ENCODE measurements around the gene UBA52. TPM values are rescaled to one million over a fixed set of nuclear protein-coding genes. Genes with fewer than 3 reads are reported as not detected.

UBA52 gene
- total and polyA plus RNA-seq, 4 experiments from 2014 or later, result 1,135 to 1,978 (median 1,827) TPM

GRCh38 chr19:18601875-18602274 is 30.2 kb downstream of the UBA52 start:
- H3K4me3 Mint-ChIP-seq, result no peak overlapping the region
- Histone ChIP-seq H3K4me1 (ENCODE audit: insufficient read depth, low read length) (no peaks in the 10 kb centered on the region), H3K4me3 (ENCODE audit: low read length in 2 of 2) (no peak overlapping the region), H3K27ac (ENCODE audit: low read depth, low read length) (no peak overlapping the region), H3K36me3 (ENCODE audit: insufficient read depth, low read length) (no peaks in the 10 kb centered on the region), H3K9me3 (ENCODE audit: control insufficient read depth in 1 of 2, low read length in 2 of 2) (no peaks in the 10 kb centered on the region), H3K27me3 (ENCODE audit: insufficient read depth, low read length) (peaks cover 24% of the 10 kb centered on the region)
- DNase-seq, result no peak
- no peak overlapping the region for H3K27ac Mint-ChIP-seq
- peaks cover 22 to 25% of the 10 kb centered on the region in 2 donors for H3K27me3 Mint-ChIP-seq
- H3K36me3 Mint-ChIP-seq, result no peaks in the 10 kb centered on the region
- ChIA-PET CTCF (ENCODE audit: partially characterized antibody) (interaction anchor here (1.3 kb wide), 1 partner anchor 13 kb away, joined by 3 read pairs; the partner anchor contains the start of gene REX1BD), POLR2A (ENCODE audit: partially characterized antibody) (no interaction called here)
- intact Hi-C loops (cut with micrococcal nuclease), result no loop called here
- H3K9me3 Mint-ChIP-seq, result peaks cover 0 to 2% (median 0%) of the 10 kb centered on the region in 8 donors
- peaks cover 5 to 18% (median 11%) of the 10 kb centered on the region in 4 donors for H3K4me1 Mint-ChIP-seq

- peaks cover 30 to 32% of the 10 kb centered on the region in 2 donors for H3K27me3 Mint-ChIP-seq
- H3K27ac Mint-ChIP-seq, result peak overlapping the region in 1 of 7 donors; percentile 13
- intact Hi-C loops (cut with micrococcal nuclease), result no loop called here
- peak in 1 of 5 donors; percentile 61 for DNase-seq
- no peaks in the 10 kb centered on the region for H3K9me3 ChIP-seq (ENCODE audit: control insufficient read depth in 1 of 2, low read length in 2 of 2)
- H3K27ac ChIP-seq (ENCODE audit: low read depth, low read length), result no peak overlapping the region
- H3K36me3 Mint-ChIP-seq, result no peaks in the 10 kb centered on the region
- ChIA-PET CTCF (ENCODE audit: partially characterized antibody) (interaction anchor here (1.3 kb wide), 1 partner anchor 15 kb away, joined by 3 read pairs; the partner anchor contains the start of gene REX1BD), POLR2A (ENCODE audit: partially characterized antibody) (no interaction called here)
- peak overlapping the region in 2 of 8 donors; percentile 31 to 63 for H3K4me3 Mint-ChIP-seq
- no peaks in the 10 kb centered on the region for H3K4me1 ChIP-seq (ENCODE audit: insufficient read depth, low read length)
- H3K9me3 Mint-ChIP-seq, result peaks cover 0 to 2% (median 0%) of the 10 kb centered on the region in 8 donors
- peaks cover 6 to 23% (median 15%) of the 10 kb centered on the region in 4 donors for H3K4me1 Mint-ChIP-seq
- peaks cover 32% of the 10 kb centered on the region for H3K27me3 ChIP-seq (ENCODE audit: insufficient read depth, low read length)
- no peaks in the 10 kb centered on the region for H3K36me3 ChIP-seq (ENCODE audit: insufficient read depth, low read length)
- H3K4me3 ChIP-seq (ENCODE audit: low read length in 2 of 2), result no peak overlapping the region
These were observed 31.7 kb downstream of the UBA52 start for GRCh38 chr19:18603255-18603957.

DNA sequence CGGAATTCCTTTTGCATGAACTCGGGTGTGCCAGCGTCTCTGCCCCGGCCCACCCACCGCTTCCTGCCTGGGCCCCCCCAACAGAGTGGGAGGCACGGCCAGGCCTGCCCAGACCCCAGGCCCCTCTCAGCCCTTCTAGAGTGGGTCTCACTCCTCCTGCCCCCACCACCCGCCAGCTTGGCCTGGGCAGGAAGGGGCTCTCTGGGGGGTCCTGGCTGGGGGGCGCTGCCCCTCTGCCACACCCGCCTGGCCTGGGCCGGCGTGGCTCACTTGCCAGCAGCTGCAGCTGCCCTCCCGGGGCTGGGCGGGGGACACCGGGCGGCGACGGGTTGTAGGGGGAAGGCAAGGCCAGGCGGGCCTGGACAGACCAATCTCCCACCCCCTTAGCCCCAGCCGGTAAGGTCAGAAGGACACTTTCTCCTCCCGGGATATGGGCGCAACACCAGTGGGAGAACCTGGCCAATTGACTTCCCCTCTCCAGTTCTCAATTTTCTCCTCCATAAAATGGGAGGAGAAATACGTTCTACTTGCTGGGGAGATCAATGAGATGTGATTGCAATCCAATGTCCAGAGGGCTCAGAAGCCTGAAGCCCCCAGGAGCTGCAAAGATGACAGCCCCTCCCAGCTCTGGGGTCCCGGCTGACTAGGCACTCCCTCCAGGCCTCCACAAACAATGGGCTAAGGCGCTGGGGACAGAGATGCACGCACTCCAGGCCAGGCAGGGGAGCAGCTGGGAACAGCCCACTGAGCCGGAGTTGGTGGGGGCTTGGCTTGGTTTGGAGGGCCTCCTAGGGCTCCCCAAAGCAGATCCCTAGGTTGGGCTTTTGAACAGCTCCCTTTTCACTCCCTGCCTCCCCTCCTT is 32.5 kb downstream of the UBA52 start:
- Mint-ChIP-seq H3K27me3 (peaks cover 38 to 40% of the 10 kb centered on the region in 2 donors), H3K4me3 (no peak overlapping the region), H3K27ac (no peak overlapping the region), H3K4me1 (peaks cover 7 to 31% (median 18%) of the 10 kb centered on the region in 4 donors), H3K9me3 (peaks cover 0 to 2% (median 0%) of the 10 kb centered on the region in 8 donors), H3K36me3 (no peaks in the 10 kb centered on the region)
- DNase-seq, result no peak
- no peak overlapping the region for H3K4me3 ChIP-seq (ENCODE audit: low read length in 2 of 2)
- H3K4me1 ChIP-seq (ENCODE audit: insufficient read depth, low read length), result no peaks in the 10 kb centered on the region
- POLR2A ChIA-PET (ENCODE audit: partially characterized antibody), result interaction anchor here (1.4 kb wide), 1 partner anchor 9 kb away, joined by 3 read pairs; the partner anchor contains the start of gene TMEM59L
- no peaks in the 10 kb centered on the region for H3K9me3 ChIP-seq (ENCODE audit: control insufficient read depth in 1 of 2, low read length in 2 of 2)
- peaks cover 39% of the 10 kb centered on the region for H3K27me3 ChIP-seq (ENCODE audit: insufficient read depth, low read length)
- H3K27ac ChIP-seq (ENCODE audit: low read depth, low read length), result no peak overlapping the region
- intact Hi-C loops (cut with micrococcal nuclease), result no loop called here
- CTCF ChIA-PET (ENCODE audit: partially characterized antibody), result no interaction called here
- no peaks in the 10 kb centered on the region for H3K36me3 ChIP-seq (ENCODE audit: insufficient read depth, low read length)

DNA sequence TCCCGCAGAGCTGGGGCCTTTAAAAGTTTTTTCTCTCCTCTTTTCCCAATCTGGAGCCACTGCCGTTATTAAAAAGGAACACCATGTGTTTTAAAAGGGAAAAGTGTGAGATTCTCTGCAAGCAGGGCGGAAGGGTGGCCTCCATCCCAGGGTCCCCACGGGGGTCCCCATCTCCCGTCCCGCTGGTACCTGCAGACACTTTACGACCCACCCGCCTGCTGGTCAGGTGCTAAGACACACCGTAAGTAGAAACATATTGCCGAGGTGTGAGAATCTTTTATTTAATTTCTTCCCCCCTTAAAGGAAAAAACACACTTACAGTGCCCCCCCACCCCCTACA is 33.1 kb downstream of the UBA52 start:
- H3K27me3 ChIP-seq (ENCODE audit: insufficient read depth, low read length), result peaks cover 44% of the 10 kb centered on the region

GRCh38 chr19:18605196-18605545 is 33.5 kb downstream of the UBA52 start:
- Histone ChIP-seq H3K36me3 (ENCODE audit: insufficient read depth, low read length) (no peaks in the 10 kb centered on the region), H3K27me3 (ENCODE audit: insufficient read depth, low read length) (peaks cover 48% of the 10 kb centered on the region), H3K9me3 (ENCODE audit: control insufficient read depth in 1 of 2, low read length in 2 of 2) (no peaks in the 10 kb centered on the region), H3K4me1 (ENCODE audit: insufficient read depth, low read length) (no peaks in the 10 kb centered on the region), H3K4me3 (ENCODE audit: low read length in 2 of 2) (no peak overlapping the region), H3K27ac (ENCODE audit: low read depth, low read length) (no peak overlapping the region)
- ChIA-PET CTCF (ENCODE audit: partially characterized antibody) (no interaction called here), POLR2A (ENCODE audit: partially characterized antibody) (interaction anchor here (1.4 kb wide), 1 partner anchor 8 kb away, joined by 3 read pairs; the partner anchor contains the start of gene TMEM59L)
- no peaks in the 10 kb centered on the region for H3K36me3 Mint-ChIP-seq
- peaks cover 38 to 47% of the 10 kb centered on the region in 2 donors for H3K27me3 Mint-ChIP-seq
- peaks cover 7 to 37% (median 18%) of the 10 kb centered on the region in 4 donors for H3K4me1 Mint-ChIP-seq
- no peak overlapping the region for H3K27ac Mint-ChIP-seq
- DNase-seq, result no peak
- H3K4me3 Mint-ChIP-seq, result peak overlapping the region in 7 of 8 donors; percentile 2 to 68 (median 55)
- intact Hi-C loops (cut with micrococcal nuclease), result no loop called here
- H3K9me3 Mint-ChIP-seq, result peaks cover 0 to 2% (median 0%) of the 10 kb centered on the region in 8 donors

More for the DNA sequence above, 33.1 kb downstream of the UBA52 start:
- Mint-ChIP-seq H3K4me1 (peaks cover 7 to 37% (median 18%) of the 10 kb centered on the region in 4 donors), H3K27ac (no peak overlapping the region), H3K9me3 (peaks cover 0 to 2% (median 0%) of the 10 kb centered on the region in 8 donors), H3K36me3 (no peaks in the 10 kb centered on the region), H3K4me3 (peak overlapping the region in 1 of 8 donors; percentile 68), H3K27me3 (peaks cover 41 to 44% of the 10 kb centered on the region in 2 donors)
- no peak overlapping the region for H3K4me3 ChIP-seq (ENCODE audit: low read length in 2 of 2)
- intact Hi-C loops (cut with micrococcal nuclease), result no loop called here
- no peaks in the 10 kb centered on the region for H3K9me3 ChIP-seq (ENCODE audit: control insufficient read depth in 1 of 2, low read length in 2 of 2)
- H3K36me3 ChIP-seq (ENCODE audit: insufficient read depth, low read length), result no peaks in the 10 kb centered on the region
- CTCF ChIA-PET (ENCODE audit: partially characterized antibody), result no interaction called here
- no peaks in the 10 kb centered on the region for H3K4me1 ChIP-seq (ENCODE audit: insufficient read depth, low read length)
- no peak for DNase-seq
- H3K27ac ChIP-seq (ENCODE audit: low read depth, low read length), result no peak overlapping the region
- POLR2A ChIA-PET (ENCODE audit: partially characterized antibody), result interaction anchor here (1.4 kb wide), 1 partner anchor 9 kb away, joined by 3 read pairs; the partner anchor contains the start of gene TMEM59L

GRCh38 chr19:18605546-18606280 is 34.1 kb downstream of the UBA52 start:
- Mint-ChIP-seq H3K27me3 (peaks cover 38 to 50% of the 10 kb centered on the region in 2 donors), H3K36me3 (no peaks in the 10 kb centered on the region), H3K4me1 (peaks cover 7 to 37% (median 18%) of the 10 kb centered on the region in 4 donors), H3K4me3 (peak overlapping the region in 7 of 8 donors; percentile 2 to 68 (median 55)), H3K9me3 (peaks cover 0 to 2% (median 0%) of the 10 kb centered on the region in 8 donors), H3K27ac (no peak overlapping the region)
- intact Hi-C loops (cut with micrococcal nuclease), result no loop called here
- DNase-seq, result no peak
- no peaks in the 10 kb centered on the region for H3K36me3 ChIP-seq (ENCODE audit: insufficient read depth, low read length)
- H3K9me3 ChIP-seq (ENCODE audit: control insufficient read depth in 1 of 2, low read length in 2 of 2), result no peaks in the 10 kb centered on the region
- no peaks in the 10 kb centered on the region for H3K4me1 ChIP-seq (ENCODE audit: insufficient read depth, low read length)
- H3K27ac ChIP-seq (ENCODE audit: low read depth, low read length), result no peak overlapping the region
- peaks cover 52% of the 10 kb centered on the region for H3K27me3 ChIP-seq (ENCODE audit: insufficient read depth, low read length)
- ChIA-PET POLR2A (ENCODE audit: partially characterized antibody) (interaction anchor here (1.4 kb wide), 1 partner anchor 8 kb away, joined by 3 read pairs; the partner anchor contains the start of gene TMEM59L), CTCF (ENCODE audit: partially characterized antibody) (no interaction called here)
- H3K4me3 ChIP-seq (ENCODE audit: low read length in 2 of 2), result no peak overlapping the region
